Measurements from ENCODE around the gene NAALADL2.
"Not testable (repeated sequence)": the region's sequence is repeated elsewhere in the genome, so short reads cannot be mapped to it uniquely, and the experiment has no call there.

The NAALADL2 gene

DNA sequence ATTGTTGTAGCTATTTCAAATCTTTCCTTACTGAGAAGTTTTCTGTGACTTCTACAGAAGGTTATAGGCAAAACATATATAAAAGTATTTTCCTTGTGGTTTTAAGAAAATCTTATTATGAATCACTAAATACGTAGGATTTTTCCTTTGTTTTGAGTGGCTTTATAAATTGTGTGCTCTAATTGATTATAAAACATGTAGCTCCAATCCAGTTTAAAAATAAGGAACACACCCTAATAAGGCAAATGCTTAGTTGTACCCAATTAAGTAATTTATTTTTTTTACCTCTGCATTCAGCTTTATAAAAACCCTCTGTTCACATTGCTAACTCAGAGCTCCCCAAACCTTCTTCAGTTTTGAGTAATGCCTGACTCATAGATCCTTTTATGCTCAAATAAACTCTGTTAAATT lies 408.0 kb downstream of the NAALADL2 start:
- no peak for DNase-seq (ENCODE audit: low read depth)
- peak overlapping the region; percentile 34; the same call in 1 of the 2 replicates for H3K4me3 ChIP-seq (ENCODE audit: low read depth, low read length)
- TF ChIP-seq, protein P1, sequence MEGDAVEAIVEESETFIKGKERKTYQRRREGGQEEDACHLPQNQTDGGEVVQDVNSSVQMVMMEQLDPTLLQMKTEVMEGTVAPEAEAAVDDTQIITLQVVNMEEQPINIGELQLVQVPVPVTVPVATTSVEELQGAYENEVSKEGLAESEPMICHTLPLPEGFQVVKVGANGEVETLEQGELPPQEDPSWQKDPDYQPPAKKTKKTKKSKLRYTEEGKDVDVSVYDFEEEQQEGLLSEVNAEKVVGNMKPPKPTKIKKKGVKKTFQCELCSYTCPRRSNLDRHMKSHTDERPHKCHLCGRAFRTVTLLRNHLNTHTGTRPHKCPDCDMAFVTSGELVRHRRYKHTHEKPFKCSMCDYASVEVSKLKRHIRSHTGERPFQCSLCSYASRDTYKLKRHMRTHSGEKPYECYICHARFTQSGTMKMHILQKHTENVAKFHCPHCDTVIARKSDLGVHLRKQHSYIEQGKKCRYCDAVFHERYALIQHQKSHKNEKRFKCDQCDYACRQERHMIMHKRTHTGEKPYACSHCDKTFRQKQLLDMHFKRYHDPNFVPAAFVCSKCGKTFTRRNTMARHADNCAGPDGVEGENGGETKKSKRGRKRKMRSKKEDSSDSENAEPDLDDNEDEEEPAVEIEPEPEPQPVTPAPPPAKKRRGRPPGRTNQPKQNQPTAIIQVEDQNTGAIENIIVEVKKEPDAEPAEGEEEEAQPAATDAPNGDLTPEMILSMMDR (IDR thresholded peaks at IDR 0.05; ENCODE audit: insufficient read depth, low read depth, low read length, missing control alignments) = no peak

DNA sequence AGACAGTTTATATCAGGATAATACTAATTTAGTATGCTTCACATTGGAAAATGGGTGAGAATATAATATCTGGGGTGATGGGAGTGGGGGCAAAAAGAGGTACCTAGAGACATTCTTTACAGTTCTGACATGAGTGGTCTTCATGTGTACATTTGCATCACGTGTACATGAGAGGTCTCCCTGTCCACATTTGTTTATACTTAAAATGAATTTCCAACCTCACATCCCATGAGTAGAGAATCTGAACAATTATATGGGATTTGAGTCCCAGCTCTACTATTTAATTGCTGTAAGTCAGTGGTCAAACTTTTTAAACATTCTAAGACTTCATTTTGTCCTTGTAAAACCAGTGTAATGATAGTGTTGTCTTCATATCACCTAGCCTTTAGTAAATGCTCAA lies 408.4 kb downstream of the NAALADL2 start:
- H3K4me3 ChIP-seq (ENCODE audit: low read depth, low read length) = peak overlapping the region; percentile 34; the same call in 1 of the 2 replicates
- DNase-seq (ENCODE audit: low read depth) = no peak
- TF ChIP-seq, protein P1 (IDR thresholded peaks at IDR 0.05; ENCODE audit: insufficient read depth, low read depth, low read length, missing control alignments) = no peak

DNA sequence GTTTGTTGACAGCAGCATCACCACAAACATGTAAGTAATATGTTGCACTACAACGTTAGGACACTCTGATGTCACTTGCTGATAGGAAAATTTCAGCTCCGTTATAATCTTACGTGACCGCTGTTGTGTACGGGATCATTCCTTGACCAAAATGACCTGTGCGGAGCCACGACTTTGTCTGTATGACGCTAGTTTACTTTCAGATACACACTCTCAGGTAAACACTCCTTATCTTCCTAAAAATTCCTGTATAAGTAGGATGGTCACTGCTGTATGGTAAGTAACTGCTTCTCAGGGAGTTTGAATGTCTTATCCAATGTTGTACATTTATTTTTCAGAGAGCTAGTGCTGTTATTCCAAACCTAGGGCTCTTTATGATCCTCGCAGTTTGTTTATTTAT lies 410.3 kb downstream of the NAALADL2 start:
- H3K4me3 ChIP-seq (ENCODE audit: low read depth, low read length) = peak overlapping the region; percentile 73
- no peak for DNase-seq (ENCODE audit: low read depth)

DNA sequence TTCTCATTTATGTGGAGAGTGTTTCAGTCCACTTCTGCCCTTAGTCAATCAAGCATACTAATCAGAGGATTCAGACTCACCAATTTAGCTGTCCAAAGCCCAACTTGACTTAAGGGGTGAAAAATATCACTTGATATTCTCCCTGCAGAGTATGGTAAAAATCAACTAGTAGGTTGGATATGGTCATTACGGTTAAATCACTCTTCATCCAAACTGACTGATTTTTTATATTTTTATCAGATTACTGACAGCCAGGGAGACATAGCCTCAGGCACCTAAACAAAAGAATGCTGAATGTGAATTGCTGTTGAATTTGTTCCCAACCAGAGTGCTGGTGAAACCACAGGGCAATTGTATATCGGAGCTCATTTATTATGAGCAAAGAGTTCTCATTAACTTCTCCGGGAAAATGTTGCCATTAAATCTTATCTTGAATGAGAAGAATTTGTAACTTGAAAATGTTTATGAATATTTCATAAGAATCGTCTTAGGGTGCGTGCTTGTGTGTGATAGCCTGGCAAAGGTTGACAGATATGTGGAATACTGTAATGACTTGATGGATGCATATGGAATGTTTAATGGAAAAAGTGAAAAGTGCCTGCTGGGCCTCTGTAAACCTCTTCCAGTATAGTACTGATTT lies 411.2 kb downstream of the NAALADL2 start:
- TF ChIP-seq, protein P1 (IDR thresholded peaks at IDR 0.05; ENCODE audit: insufficient read depth, low read depth, low read length, missing control alignments) = no peak
- DNase-seq (ENCODE audit: low read depth) = no peak
- H3K4me3 ChIP-seq (ENCODE audit: low read depth, low read length) = peak overlapping the region; percentile 73

More for the DNA sequence above, 410.3 kb downstream of the NAALADL2 start:
- TF ChIP-seq, protein P1 (IDR thresholded peaks at IDR 0.05; ENCODE audit: insufficient read depth, low read depth, low read length, missing control alignments) = no peak

DNA sequence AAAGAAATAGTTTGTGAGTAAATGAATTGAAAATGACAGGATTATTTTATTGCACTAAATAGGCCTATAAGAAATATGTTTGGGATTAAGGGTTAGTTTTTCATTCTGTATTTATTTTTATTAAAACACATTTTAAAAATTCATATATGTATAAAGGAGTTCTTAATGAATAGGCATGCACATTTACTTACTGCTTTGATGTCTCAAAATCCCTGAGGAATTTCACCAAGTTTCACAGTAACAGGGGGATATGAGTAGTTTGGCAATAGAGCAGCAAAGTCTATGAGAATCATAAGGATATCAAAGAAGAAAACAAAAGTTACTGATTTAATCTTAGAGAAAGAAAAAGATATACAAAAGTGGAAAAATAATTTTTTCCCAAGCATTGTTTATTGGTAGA lies 411.7 kb downstream of the NAALADL2 start:
- no peak for DNase-seq (ENCODE audit: low read depth)
- H3K4me3 ChIP-seq (ENCODE audit: low read depth, low read length) = peak overlapping the region; percentile 73
- TF ChIP-seq, protein P1 (IDR thresholded peaks at IDR 0.05; ENCODE audit: insufficient read depth, low read depth, low read length, missing control alignments) = no peak

DNA sequence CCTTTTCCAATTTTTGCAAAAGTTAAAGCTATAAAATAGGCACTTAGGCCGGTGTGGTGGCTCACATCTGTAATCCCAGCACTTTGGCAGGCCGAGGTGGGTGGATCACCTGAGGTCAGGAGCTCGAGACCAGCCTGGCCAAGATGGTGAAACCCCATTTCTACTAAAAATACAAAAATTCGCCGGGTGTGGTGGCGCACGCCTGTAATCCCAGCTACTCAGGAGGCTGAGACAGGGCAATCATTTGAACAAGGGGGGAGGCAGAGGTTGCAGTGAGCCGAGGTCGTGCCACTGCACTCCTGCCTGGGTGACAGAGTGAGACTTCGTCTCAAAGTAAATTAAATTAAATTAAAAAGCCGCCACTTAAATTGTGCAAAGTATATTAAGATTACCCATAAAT lies 412.3 kb downstream of the NAALADL2 start:
- not testable (repeated sequence) for DNase-seq (ENCODE audit: low read depth)
- H3K4me3 ChIP-seq (ENCODE audit: low read depth, low read length) = peak overlapping the region; percentile 73

DNA sequence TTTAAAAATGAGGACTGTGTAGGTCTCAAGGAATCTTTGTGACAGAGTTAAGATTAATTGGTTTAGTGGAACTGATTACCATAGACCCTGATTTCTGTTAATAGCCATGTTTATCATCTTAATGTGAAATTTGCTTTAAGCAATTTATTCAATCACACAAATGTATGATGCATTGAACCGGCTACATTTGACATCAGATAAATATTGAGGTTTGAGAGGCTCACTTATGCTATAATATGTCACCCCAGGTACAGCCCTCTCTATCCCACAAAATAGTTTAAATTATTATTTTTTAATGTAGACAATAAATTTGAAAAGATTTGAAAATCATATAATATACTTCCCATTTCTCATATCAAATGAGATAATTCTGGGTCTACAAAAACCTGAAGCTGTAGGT lies 413.3 kb downstream of the NAALADL2 start:
- TF ChIP-seq, protein P1 (IDR thresholded peaks at IDR 0.05; ENCODE audit: insufficient read depth, low read depth, low read length, missing control alignments) = no peak
- H3K4me3 ChIP-seq (ENCODE audit: low read depth, low read length) = peak overlapping the region; percentile 73
- no peak for DNase-seq (ENCODE audit: low read depth)

All from GM12865 (cell line).